GM23338 (cell line): Measurements from ENCODE around the gene ZNF544. TPM values are rescaled to one million over a fixed set of nuclear protein-coding genes. Genes with fewer than 3 reads are reported as not detected.

Experiments used
- ATAC-seq: fragments of 200-7000 bp; cut with Tn5 transposase; 3 replicates; pipeline ENCODE4 v1.9.1; 2020
- DNase-seq: peaks from one replicate; pipeline ENCODE4 v3.0.0-alpha.2; 2015; ENCODE audit warnings: low spot score
- H2AFZ ChIP-seq: fragments of 200-600 bp; sonication (generic); 2 replicates; pipeline ENCODE4 v1.8.0; 2016; ENCODE audit warnings: antibody characterized with exemption, mild to moderate bottlenecking, moderate library complexity
- H3F3A ChIP-seq: fragments of 200-600 bp; sonication (generic); replicated peaks from 2 replicates; pipeline ENCODE4 v1.8.0; 2017; ENCODE audit warnings: antibody characterized with exemption, mixed run types, low read depth
- H3K27ac ChIP-seq: fragments of 200-600 bp; sonication (generic); 2 replicates; pipeline ENCODE4 v1.6.1; 2016; ENCODE audit warnings: low read depth
- H3K27me3 ChIP-seq: fragments of 200-600 bp; sonication (generic); 2 replicates; pipeline ENCODE4 v1.8.0; 2016; ENCODE audit warnings: mild to moderate bottlenecking, mixed run types, moderate library complexity; ENCODE audit not compliant: insufficient read depth
- H3K36me3 ChIP-seq: fragments of 200-600 bp; sonication (generic); 2 replicates; pipeline ENCODE4 v1.8.0; 2016; ENCODE audit warnings: mild to moderate bottlenecking; ENCODE audit not compliant: insufficient read depth
- H3K4me1 ChIP-seq: fragments of 200-600 bp; sonication (generic); 2 replicates; pipeline ENCODE4 v1.8.0; 2016; ENCODE audit warnings: mild to moderate bottlenecking, moderate library complexity; ENCODE audit not compliant: insufficient read depth
- H3K4me2 ChIP-seq: fragments of 200-600 bp; sonication (generic); 2 replicates; pipeline ENCODE4 v1.7.1; 2017; ENCODE audit warnings: mixed run types
- H3K4me3 ChIP-seq: fragments of 200-600 bp; sonication (generic); 2 replicates; pipeline ENCODE4 v1.6.1; 2016; ENCODE audit warnings: mixed run types
- H3K79me2 ChIP-seq: fragments of 200-600 bp; sonication (generic); replicated peaks from 2 replicates; pipeline ENCODE4 v1.8.0; 2017; ENCODE audit warnings: mild to moderate bottlenecking; ENCODE audit not compliant: insufficient read depth
- H3K9me2 ChIP-seq: fragments of 200-600 bp; sonication (generic); 2 replicates; pipeline ENCODE4 v1.8.0; 2017; ENCODE audit not compliant: insufficient read depth
- H4K20me1 ChIP-seq: fragments of 200-600 bp; sonication (generic); replicated peaks from 2 replicates; pipeline ENCODE4 v1.8.0; 2017; ENCODE audit warnings: mild to moderate bottlenecking; ENCODE audit not compliant: insufficient read depth
- H3K27ac Mint-ChIP-seq: 2 replicates; pipeline ENCODE4 v1.8.0; 2020; ENCODE audit warnings: inconsistent platforms, mild to moderate bottlenecking, moderate library complexity, mixed read lengths
- H3K27me3 Mint-ChIP-seq: 3 replicates; pipeline ENCODE4 v1.8.0; 2022; ENCODE audit warnings: low read depth, mild to moderate bottlenecking, moderate library complexity, mixed read lengths, inconsistent platforms; ENCODE audit not compliant: insufficient read depth, poor library complexity
- H3K36me3 Mint-ChIP-seq: 3 replicates; pipeline ENCODE4 v1.8.0; 2021; ENCODE audit warnings: low read depth, mild to moderate bottlenecking, inconsistent platforms, moderate library complexity, mixed read lengths
- H3K4me1 Mint-ChIP-seq: 3 replicates; pipeline ENCODE4 v1.8.0; 2020; ENCODE audit warnings: mild to moderate bottlenecking, inconsistent platforms, mixed read lengths
- H3K4me3 Mint-ChIP-seq: 3 replicates; pipeline ENCODE4 v1.8.0; 2021; ENCODE audit warnings: moderate library complexity, mild to moderate bottlenecking, inconsistent platforms, mixed read lengths
- H3K9me3 Mint-ChIP-seq: 3 replicates; pipeline ENCODE4 v1.8.0; 2020; ENCODE audit warnings: moderate library complexity, mild to moderate bottlenecking, inconsistent platforms, mixed read lengths
- CREB1 ChIP-seq: fragments of 250-450 bp; sonication (Bioruptor Pico); IDR thresholded peaks from 2 replicates; pipeline ENCODE4 v1.5.0; 2020; ENCODE audit warnings: low read depth, mild to moderate bottlenecking, moderate library complexity
- ETS1 ChIP-seq: IDR thresholded peaks from 2 replicates; pipeline ENCODE4 v1.6.1; 2016; ENCODE audit warnings: antibody characterized with exemption
- POLR2AphosphoS5 ChIP-seq: IDR thresholded peaks from 2 replicates; pipeline ENCODE4 v1.6.1; 2016; ENCODE audit warnings: antibody characterized with exemption, low read depth
- polyA plus RNA-seq: library from polyadenylated mRNA; unstranded; fragments of >200 nt; fragmentation: Nextera tagmentation; extraction: Ambion mirVana; gene quantifications from 2 replicates; pipeline ENCODE4 v1.2.1, GENCODE V29; 2016
- total RNA-seq: library from RNA; depleted of rRNA; stranded (reverse); fragments of >200 nt; shearing (Covaris generic); gene quantifications from 2 replicates; pipeline ENCODE4 v1.2.3, GENCODE V29; 2014
- TF ChIP-seq, protein P1 (sequence below), 2 experiments: fragments of 200-600 bp in 1 of 2; sonication (generic) in 1 of 2; conservative IDR thresholded peaks; 2 replicates each; pipeline versions ENCODE4 v1.5.1 to v1.6.1; 2016 to 2017; ENCODE audit warnings: antibody characterized with exemption in 2 of 2, low read depth in 2 of 2, mild to moderate bottlenecking in 2 of 2, moderate library complexity in 1 of 2

ZNF544 gene
- total and polyA plus RNA-seq, 2 experiments from 2014 or later, result 29.4 to 93.9 TPM

DNA sequence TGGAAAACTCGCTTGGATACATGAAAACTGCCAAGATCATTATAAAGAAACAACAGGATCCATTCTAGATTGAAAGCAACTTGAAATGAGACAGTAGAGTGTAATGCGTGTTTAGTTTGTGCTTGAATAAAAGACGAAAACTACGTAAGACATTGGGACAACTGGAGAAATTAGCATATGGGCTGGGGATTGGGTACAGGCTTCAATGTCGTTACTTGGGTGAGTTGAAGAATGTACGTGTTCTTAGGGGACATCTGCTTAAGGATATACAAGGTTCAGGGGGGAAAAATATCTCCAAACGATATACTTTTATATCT lies 76.0 kb downstream of the ZNF544 start:
- no peaks in the 10 kb centered on the region for H3K9me2 ChIP-seq
- peak overlapping the region; percentile 65 for H3K4me2 ChIP-seq
- H3K79me2 ChIP-seq, result peaks cover 20% of the 10 kb centered on the region
- H2AFZ ChIP-seq, result no peak overlapping the region
- Mint-ChIP-seq H3K4me1 (peaks cover 13% of the 10 kb centered on the region; the same call in 2 of the 3 replicates), H3K36me3 (peaks cover 54% of the 10 kb centered on the region), H3K9me3 (no peaks in the 10 kb centered on the region), H3K4me3 (peak overlapping the region; percentile 97), H3K27ac (peak overlapping the region; percentile 30), H3K27me3 (peaks cover 3% of the 10 kb centered on the region)
- peaks cover 31% of the 10 kb centered on the region for H4K20me1 ChIP-seq
- H3K4me3 ChIP-seq, result peak overlapping the region; percentile 71
- 0 out of 2 replicates have a peak, but pooled peaks cover 3% of the 10 kb centered on the region for H3K36me3 ChIP-seq
- TF ChIP-seq ETS1, result no peak
- H3F3A ChIP-seq, result peaks cover 12% of the 10 kb centered on the region; the same call in 1 of the 2 replicates
- no peaks in the 10 kb centered on the region for H3K27me3 ChIP-seq
- peak; percentile 52 for DNase-seq
- no peak overlapping the region for H3K27ac ChIP-seq
- peak; percentile 51 for ATAC-seq
- peaks cover 6% of the 10 kb centered on the region; the same call in 1 of the 2 replicates for H3K4me1 ChIP-seq

- Histone ChIP-seq H3K36me3 (0 out of 2 replicates have a peak, but pooled peaks cover 3% of the 10 kb centered on the region), H3K9me2 (no peaks in the 10 kb centered on the region)
These were observed 76.6 kb downstream of the ZNF544 start, which contains the start of gene ERVK3-1 for GRCh38 chr19:58305065-58305931. Gene ERVK3-1, plus strand, starts transcription at chr19:58305377. Its CDS starts 6,792 bp downstream, at chr19:58312169.

More at GRCh38 chr19:58305065-58305931, 76.6 kb downstream of the ZNF544 start, which contains the start of gene ERVK3-1:
- ATAC-seq, result peak; percentile 98
- Histone ChIP-seq H2AFZ (peak within 1 kb of the TSS; percentile 82), H3K79me2 (peaks cover 15% of the 10 kb centered on the region), H3K4me2 (peak within 1 kb of the TSS; percentile 85), H3K4me1 (peaks cover 6% of the 10 kb centered on the region; the same call in 1 of the 2 replicates), H3F3A (peaks cover 8% of the 10 kb centered on the region; the same call in 1 of the 2 replicates), H3K27ac (peak within 1 kb of the TSS; percentile 9; the same call in 1 of the 2 replicates), H3K4me3 (peak within 1 kb of the TSS; percentile 71), H4K20me1 (peaks cover 25% of the 10 kb centered on the region), H3K27me3 (no peaks in the 10 kb centered on the region)
- Mint-ChIP-seq H3K36me3 (peaks cover 48% of the 10 kb centered on the region), H3K4me3 (peak within 1 kb of the TSS; percentile 97), H3K27ac (peak within 1 kb of the TSS; percentile 97), H3K4me1 (peaks cover 13% of the 10 kb centered on the region), H3K9me3 (no peaks in the 10 kb centered on the region), H3K27me3 (peaks cover 6% of the 10 kb centered on the region)
- DNase-seq, result peak; percentile 99
- TF ChIP-seq, protein P1, sequence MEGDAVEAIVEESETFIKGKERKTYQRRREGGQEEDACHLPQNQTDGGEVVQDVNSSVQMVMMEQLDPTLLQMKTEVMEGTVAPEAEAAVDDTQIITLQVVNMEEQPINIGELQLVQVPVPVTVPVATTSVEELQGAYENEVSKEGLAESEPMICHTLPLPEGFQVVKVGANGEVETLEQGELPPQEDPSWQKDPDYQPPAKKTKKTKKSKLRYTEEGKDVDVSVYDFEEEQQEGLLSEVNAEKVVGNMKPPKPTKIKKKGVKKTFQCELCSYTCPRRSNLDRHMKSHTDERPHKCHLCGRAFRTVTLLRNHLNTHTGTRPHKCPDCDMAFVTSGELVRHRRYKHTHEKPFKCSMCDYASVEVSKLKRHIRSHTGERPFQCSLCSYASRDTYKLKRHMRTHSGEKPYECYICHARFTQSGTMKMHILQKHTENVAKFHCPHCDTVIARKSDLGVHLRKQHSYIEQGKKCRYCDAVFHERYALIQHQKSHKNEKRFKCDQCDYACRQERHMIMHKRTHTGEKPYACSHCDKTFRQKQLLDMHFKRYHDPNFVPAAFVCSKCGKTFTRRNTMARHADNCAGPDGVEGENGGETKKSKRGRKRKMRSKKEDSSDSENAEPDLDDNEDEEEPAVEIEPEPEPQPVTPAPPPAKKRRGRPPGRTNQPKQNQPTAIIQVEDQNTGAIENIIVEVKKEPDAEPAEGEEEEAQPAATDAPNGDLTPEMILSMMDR (conservative IDR thresholded peaks at IDR 0.05; ENCODE audit: low read depth in 2 of 2), result no peak
- peak; percentile 99 for TF ChIP-seq POLR2AphosphoS5
- TF ChIP-seq CREB1 (CRISPR knock-in tag), result peak; percentile 70
- TF ChIP-seq ETS1, result peak; percentile 99
